Measurements from ENCODE around the gene ANKHD1.

Gene ANKHD1

GRCh38 chr5:140371356-140372151 is 30.1 kb upstream of the ANKHD1 start:
- no peak for FAIRE-seq
- no peak for DNase-seq (ENCODE audit: extremely low spot score, insufficient read length, low read depth)

GRCh38 chr5:140372971-140373487 is 28.6 kb upstream of the ANKHD1 start:
- DNase-seq (ENCODE audit: extremely low spot score, insufficient read length, low read depth) (no peak), FAIRE-seq (peak; percentile 79)

GRCh38 chr5:140381351-140381750 is 20.3 kb upstream of the ANKHD1 start:
- FAIRE-seq (no peak), DNase-seq (ENCODE audit: extremely low spot score, insufficient read length, low read depth) (no peak)

GRCh38 chr5:140381972-140382371 is 19.7 kb upstream of the ANKHD1 start:
- DNase-seq (ENCODE audit: extremely low spot score, insufficient read length, low read depth) (no peak), FAIRE-seq (peak; percentile 26)

DNA sequence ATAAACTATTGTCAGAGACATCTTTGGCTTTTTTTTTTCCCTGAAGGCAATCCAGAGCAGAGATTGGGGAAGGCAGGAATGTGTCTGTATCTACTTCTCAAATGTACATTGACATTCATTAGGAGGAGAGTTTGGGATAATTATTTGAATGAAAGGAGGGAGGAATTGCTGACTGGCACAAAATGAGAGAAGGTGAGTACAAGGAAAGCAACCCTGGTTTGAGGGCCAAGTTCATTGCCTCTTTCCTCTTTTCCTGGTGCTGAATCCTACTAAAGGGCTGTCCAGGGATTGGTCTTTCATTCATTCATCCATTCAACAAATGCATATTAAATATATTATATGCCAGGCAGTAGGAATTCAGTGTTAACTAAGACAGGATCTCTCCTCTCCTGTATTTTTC is 18.8 kb upstream of the ANKHD1 start:
- DNase-seq (ENCODE audit: extremely low spot score, insufficient read length, low read depth) = no peak
- FAIRE-seq = no peak

DNA sequence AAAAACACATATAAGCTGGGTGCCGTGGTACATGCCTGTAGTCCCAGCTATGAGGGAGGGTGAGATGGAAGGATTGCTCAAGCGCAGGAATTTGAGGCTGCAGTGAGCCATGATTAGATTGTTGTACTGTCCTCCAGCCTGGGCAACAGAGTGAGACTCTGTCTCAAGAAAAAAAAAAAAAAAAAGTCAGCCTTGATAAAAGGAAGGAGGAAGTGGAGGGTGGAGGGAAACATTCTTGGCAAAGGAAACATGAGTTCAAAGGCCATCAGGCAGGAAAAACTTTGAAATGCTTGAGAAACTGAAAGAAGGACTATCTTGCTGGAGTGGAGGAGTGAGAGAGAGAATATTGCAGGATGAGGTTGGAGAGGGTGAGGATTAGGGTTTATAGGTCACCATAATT is 18.3 kb upstream of the ANKHD1 start:
- no peak for FAIRE-seq
- DNase-seq (ENCODE audit: extremely low spot score, insufficient read length, low read depth) = no peak

- FAIRE-seq = no peak
- DNase-seq (ENCODE audit: extremely low spot score, insufficient read length, low read depth) = no peak
Observed at GRCh38 chr5:140388052-140388451, 13.6 kb upstream of the ANKHD1 start.

DNA sequence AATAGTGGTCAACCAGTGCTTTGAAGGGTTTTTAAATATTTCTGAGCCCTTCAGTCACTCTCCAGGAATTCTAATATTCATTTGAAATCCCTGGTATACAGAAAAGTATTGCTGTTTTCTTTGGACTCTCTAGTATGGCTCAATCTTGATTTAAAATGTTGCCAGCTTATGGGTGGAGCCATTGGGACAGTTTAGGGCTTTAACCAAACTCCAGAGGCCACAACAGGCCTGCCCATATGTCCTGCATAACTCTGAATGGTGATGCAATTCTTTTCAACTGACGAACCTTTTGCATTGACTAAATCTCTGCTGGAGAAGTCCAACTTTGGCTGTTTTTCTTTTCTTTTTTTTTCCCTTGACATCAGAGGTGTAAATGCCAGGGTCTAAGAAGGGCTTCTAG is 10.3 kb upstream of the ANKHD1 start:
- FAIRE-seq (no peak), DNase-seq (ENCODE audit: extremely low spot score, insufficient read length, low read depth) (no peak)

- FAIRE-seq = no peak
- no peak for DNase-seq (ENCODE audit: extremely low spot score, insufficient read length, low read depth)
Observed at GRCh38 chr5:140391732-140392131, 9.9 kb upstream of the ANKHD1 start.

DNA sequence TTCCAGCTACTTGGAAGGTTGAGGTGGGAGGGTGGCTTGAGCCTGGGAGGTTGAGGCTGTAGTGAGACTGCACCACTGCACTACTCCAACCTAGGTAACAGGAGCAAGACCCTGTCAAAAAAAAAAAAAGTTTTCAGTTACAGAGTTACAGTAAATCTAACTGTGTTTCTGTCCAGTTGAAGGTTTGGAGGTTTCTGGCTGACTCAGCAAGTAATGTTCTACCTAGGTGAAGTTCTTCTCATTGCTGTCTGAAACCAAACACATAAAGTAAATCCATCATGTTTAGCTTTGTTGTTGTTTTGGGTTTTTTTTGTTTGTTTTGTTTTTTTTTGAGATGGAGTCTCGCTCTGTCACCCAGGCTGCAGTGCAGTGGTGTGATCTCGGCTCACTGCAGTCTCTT is 7.9 kb upstream of the ANKHD1 start:
- DNase-seq (ENCODE audit: extremely low spot score, insufficient read length, low read depth) (no peak), FAIRE-seq (no peak)

GRCh38 chr5:140398379-140398811 is 3.2 kb upstream of the ANKHD1 start:
- FAIRE-seq = no peak
- DNase-seq (ENCODE audit: extremely low spot score, insufficient read length, low read depth) = no peak

DNA sequence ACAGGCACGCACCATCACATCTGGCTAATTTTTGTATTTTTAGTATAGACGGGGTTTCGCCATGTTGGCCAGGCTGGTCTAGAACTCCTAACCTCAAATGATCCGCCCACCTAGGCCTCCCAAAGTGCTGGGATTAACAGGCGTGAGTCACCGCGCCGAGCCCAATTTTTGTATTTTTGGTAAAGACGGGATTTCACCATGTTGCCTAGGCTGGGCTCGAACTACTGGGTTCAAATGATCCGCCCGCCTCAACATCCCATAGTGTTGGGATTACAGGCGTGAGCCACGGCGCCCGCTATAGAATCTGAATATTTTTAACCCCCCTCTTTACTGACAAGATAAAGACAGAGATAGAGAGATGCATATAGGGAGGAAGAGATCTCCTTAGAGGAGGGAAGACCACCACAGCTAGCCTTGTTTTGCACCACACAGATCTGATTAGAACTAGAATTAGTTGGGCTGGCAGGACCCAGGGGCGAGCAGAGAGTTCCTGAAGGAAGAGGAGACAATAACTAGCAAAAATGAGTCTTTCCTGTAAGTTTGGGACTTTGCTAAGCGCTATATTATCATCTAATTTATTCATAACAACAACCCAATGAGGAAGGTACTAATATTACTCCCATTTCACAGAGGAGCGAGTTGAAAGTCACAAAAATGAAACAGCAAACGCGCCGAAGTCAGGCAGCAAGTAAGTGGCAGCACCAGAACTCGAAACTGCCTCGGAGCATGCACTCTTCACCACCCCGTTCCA is 1.5 kb upstream of the ANKHD1 start:
- no peak for DNase-seq (ENCODE audit: extremely low spot score, insufficient read length, low read depth)
- no peak for FAIRE-seq

DNA sequence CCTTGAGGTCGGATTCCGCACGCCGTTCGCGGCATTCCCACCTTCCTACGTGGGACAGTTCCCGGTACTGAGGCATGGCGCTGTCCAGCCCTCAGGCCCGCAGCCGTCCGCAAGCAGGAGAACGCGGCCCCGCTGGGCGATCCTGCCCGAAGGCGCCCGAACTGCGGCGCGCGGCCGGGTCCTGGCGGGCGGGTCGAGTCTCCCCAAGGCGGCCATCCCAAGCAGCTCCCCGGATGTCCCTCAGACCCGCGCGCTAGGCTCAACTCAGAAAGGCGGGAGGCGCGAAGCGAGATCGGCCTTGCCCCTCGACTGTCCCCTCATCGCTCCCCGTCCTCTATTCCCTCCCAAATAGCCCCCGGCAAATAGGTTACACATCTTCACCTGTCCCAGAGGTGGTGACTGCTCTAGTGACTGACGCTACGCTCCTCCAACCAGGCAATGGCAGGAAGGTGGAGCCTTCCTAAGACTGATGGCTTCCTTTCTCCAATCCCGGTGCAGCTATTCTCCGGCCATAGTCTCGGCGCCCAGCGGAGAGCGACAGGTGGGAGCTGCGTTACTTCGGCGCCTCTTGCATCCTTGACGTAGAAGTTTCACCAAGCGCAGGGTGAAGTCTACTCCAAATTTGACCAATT is 787 bp upstream of the ANKHD1 start:
- FAIRE-seq = peak; percentile 29
- peak; percentile 73 for DNase-seq (ENCODE audit: extremely low spot score, insufficient read length, low read depth)

DNA sequence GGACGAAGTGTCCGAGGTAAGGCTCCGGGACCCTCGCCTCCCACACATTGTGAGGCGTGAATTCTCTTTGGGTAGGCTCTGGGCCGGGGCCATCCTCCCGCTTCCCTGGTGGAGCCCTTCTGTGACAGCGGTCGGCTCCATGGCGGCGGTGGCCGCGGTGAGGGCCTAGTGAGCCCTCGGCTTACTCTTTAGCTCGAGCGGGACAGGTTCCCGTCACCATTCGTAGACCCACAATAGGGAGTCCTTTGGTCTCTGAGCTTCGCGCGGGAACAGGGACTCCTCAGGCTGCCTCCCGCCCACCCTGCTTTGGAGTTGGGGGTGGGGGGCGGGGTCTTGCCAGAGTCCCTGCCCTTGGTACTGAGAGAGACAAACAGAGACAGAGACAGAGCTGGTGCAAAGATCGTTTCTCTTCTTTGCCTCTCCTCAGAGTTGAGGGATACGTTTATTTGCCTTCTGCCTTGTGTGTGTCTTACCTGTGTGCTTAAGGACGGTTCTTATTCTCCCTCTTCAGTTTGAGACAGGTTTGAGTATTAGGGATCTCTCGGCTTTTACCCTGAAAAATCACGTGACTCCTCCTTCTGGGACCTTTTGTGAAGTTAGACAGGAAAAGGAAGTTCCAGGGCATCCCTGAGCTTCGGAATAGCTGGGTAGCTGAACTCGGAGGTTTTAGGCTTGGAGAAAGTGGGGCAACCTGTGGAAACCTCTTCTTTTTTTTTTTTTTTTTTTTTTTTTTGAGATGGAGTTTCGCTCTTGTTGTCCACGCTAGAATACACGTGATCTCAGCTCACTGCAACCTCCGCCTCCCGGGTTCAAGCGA is 833 bp downstream of the ANKHD1 start:
- no peak for DNase-seq (ENCODE audit: extremely low spot score, insufficient read length, low read depth)
- FAIRE-seq = peak; percentile 56

DNA sequence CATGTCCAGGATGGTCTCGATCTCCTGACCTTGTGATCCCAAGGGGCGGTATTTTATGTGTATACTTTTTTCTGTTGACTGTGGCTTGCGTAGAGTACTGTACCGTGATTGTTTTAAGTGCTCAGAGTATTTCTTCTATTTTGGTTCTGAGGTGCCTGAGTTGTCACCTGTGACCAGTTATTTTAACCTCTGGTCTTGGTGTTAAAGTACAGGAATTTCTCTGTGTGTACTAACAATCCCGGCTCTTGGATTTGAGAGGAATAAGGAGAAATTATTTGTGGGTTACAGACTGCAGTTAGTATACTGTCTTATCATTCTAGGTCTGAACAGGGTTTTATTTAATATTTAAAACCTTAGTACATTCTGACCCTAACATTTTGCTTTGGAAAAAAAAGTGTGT is 2.0 kb downstream of the ANKHD1 start:
- no peak for FAIRE-seq
- DNase-seq (ENCODE audit: extremely low spot score, insufficient read length, low read depth) = no peak

- FAIRE-seq (no peak), DNase-seq (ENCODE audit: extremely low spot score, insufficient read length, low read depth) (no peak)
Observed at GRCh38 chr5:140408750-140409241, 7.2 kb downstream of the ANKHD1 start.

GRCh38 chr5:140413230-140413629 is 11.6 kb downstream of the ANKHD1 start:
- DNase-seq (ENCODE audit: extremely low spot score, insufficient read length, low read depth) (no peak), FAIRE-seq (no peak)

DNA sequence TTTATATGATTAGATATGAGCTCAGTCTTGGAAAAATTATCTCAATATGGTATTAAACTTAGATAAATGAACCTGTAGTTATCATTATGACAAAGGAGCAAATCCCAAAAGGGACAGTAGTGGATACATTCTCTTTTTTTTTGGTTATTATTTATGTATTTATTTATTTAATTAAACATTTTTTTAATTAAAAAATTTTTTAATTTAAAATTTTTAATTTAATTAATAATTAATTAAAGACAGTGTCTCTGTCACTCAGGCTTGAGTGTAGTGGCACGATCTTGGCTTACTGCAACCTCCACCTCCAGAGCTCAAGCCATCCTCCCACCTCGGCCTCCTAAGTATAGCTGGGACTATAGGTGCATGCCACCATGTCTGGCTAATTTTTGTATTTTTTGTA is 15.6 kb downstream of the ANKHD1 start:
- DNase-seq (ENCODE audit: extremely low spot score, insufficient read length, low read depth) (no peak), FAIRE-seq (no peak)

DNA sequence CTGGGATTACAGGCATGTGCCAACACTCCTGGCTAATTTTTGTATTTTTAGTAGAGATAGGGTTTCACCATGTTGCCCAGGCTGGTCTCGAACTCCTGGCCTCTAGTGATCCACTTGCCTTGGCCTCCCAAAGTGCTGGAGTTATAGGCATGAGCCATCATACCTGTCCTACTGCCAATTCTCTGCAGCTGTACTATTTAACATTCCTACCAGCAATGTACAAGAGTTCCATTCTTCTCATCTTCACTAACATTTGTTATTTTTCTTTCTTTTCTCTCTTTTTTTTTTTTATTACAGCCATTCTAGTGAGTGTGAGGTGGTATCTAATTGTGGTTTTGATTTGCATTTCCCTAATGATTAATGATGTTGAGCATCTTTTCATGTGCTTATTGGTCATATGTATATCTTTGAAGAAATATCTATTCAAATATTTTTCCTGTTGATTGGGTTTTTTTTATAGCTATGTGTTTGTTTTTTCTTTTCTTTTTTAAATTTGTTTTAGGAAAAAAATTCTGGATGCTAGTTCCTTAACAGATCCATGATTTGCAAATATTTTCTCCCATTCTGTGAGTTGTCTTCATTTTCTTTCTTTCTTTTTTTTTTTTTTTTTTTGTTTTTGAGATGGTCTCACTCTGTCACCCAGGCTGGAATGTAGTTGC is 17.4 kb downstream of the ANKHD1 start:
- DNase-seq (ENCODE audit: extremely low spot score, insufficient read length, low read depth) (no peak), FAIRE-seq (no peak)
